HG03045 (cell line): ENCODE measurements around the gene KIAA1671.

Experiments
- ATAC-seq: cut with Tn5 transposase; IDR thresholded peaks from one replicate; pipeline ENCODE4 v1.9.1; 2021; ENCODE audit warnings: mild to moderate bottlenecking, moderate library complexity; ENCODE audit not compliant: unreplicated experiment

Gene KIAA1671

GRCh38 chr22:24977370-24978221 is 25.1 kb downstream of the KIAA1671 start:
- no peak for ATAC-seq

GRCh38 chr22:24978308-24978707 is 25.8 kb downstream of the KIAA1671 start:
- no peak for ATAC-seq

GRCh38 chr22:24981066-24981465 is 28.6 kb downstream of the KIAA1671 start:
- no peak for ATAC-seq

GRCh38 chr22:24981656-24982055 is 29.1 kb downstream of the KIAA1671 start:
- ATAC-seq, result no peak

- no peak for ATAC-seq
Measured at GRCh38 chr22:24982301-24983056, 30.0 kb downstream of the KIAA1671 start.

GRCh38 chr22:24983151-24983550 is 30.6 kb downstream of the KIAA1671 start:
- ATAC-seq, result no peak

- ATAC-seq, result no peak
Measured at GRCh38 chr22:24984122-24984521, 31.6 kb downstream of the KIAA1671 start.

GRCh38 chr22:24985826-24986214 is 33.3 kb downstream of the KIAA1671 start:
- ATAC-seq, result no peak

- ATAC-seq, result no peak
Measured at GRCh38 chr22:24986816-24987215, 34.3 kb downstream of the KIAA1671 start.

- ATAC-seq, result no peak
Measured at GRCh38 chr22:24989135-24989534, 36.6 kb downstream of the KIAA1671 start.

GRCh38 chr22:24989541-24989951 is 37.0 kb downstream of the KIAA1671 start:
- ATAC-seq, result no peak

GRCh38 chr22:24990344-24990905 is 37.9 kb downstream of the KIAA1671 start:
- no peak for ATAC-seq

- ATAC-seq, result no peak
Measured at GRCh38 chr22:24992946-24993345, 40.4 kb downstream of the KIAA1671 start.

- no peak for ATAC-seq
Measured at GRCh38 chr22:24994070-24994763, 41.7 kb downstream of the KIAA1671 start.

- ATAC-seq, result no peak
Measured at GRCh38 chr22:24995649-24996180, 43.2 kb downstream of the KIAA1671 start.

GRCh38 chr22:24996420-24996952 is 44.0 kb downstream of the KIAA1671 start:
- no peak for ATAC-seq

- ATAC-seq, result no peak
Measured at GRCh38 chr22:24997023-24997422, 44.5 kb downstream of the KIAA1671 start.

GRCh38 chr22:25000686-25001085 is 48.2 kb downstream of the KIAA1671 start:
- no peak for ATAC-seq

- no peak for ATAC-seq
Measured at GRCh38 chr22:25002241-25002985, 49.9 kb downstream of the KIAA1671 start.

- ATAC-seq, result no peak
Measured at GRCh38 chr22:25006354-25006753, 53.8 kb downstream of the KIAA1671 start.
